ENCODE data around the gene SPPL2C.
"Not testable (repeated sequence)": the region's sequence is repeated elsewhere in the genome, so short reads cannot be mapped to it uniquely, and the experiment has no call there.

Gene SPPL2C

DNA sequence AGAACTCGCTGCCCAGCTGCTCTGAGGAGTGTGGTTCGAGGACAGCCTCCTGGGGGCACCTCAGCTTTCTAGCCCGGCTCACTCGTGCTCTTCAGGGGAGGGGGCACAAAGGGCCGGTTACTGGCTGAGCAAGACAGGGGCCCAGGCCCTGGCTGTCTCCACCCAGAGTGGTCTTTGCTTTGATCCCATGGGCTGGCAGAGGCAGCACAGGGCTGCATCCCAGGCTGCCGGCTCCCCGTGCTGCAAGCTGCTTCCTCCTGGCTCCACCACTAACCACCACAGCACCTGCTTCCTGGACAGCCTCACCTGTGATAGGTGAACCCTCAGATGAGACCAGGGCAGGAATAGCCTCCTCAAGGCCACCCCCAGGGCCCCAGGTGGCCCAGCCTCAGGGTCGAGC, 6.8 kb downstream of the SPPL2C start:
- DNase-seq = peak; percentile 24

DNA sequence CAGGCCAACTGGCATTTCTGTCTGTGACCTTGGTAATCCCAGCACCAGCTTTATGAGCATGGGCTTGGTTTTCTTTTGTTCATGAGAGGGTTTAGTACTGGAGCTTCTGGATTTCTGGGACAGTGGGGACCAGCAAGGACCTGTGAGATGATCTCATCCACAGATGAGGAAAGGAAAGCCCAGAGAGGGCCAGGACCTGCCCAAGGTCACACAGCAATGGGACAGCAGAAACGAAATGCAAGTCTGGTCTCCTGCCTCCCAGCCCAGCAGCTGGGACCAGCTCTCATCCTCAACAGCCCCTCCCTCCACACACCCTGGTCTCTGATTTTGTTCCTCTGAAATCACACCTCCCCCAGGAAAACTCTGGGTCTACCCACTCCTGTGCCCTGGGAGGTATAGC, 7.2 kb downstream of the SPPL2C start:
- DNase-seq = no peak

DNA sequence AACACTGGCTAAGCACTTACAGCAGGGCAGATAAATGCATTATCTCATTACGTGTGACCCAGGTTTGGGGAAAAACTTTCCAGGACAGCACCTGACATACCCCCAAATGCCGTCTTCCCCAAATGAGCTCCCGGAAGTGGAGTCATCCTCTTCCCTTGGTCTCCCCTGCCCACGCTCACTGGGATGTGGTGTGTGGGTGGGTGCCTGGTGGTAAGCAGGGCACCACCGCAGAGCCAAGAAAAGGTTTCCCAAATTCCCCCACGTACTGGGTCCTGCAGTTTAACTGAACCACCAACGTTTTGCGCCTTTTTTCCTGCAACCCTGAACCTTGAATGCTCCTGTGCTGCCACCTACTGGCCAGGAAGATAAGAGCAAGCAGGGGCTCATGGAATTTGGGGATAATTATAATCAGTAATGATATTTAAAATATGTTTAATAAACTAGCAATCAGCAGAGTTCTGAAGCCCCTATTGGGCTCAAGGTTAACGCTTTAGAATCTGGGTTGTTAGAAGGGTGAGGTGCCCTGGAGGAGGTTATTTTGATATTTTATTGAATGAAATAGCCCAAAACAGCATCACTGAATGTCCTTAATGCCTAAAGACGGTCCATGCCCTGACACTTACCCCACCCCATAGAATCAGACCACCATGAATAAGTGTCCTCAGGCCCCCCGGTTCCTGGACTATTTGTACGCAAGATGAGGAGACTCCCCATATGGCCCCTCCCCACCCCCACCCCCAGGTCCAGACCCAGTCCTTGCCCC, 8.0 kb downstream of the SPPL2C start:
- peak; percentile 11 for DNase-seq

DNA sequence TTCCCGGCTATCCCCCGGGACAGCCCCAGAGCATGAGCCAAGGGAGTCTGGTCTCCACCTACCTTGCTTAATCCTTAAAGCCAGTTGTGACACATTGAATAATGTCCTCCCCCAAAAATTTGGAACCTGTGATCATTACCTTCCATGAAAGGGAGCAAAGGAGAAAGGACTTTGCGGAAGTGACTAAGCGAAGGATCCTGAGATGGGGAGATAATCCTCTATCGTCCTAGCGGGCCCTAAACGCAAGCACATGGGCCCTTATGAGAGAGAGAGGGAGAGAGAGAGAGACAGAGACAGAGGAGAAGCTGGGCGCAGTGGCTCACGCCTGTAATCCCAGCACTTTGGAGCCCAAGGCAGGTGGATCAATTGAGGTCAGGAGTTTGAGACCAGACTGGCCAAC, 9.5 kb downstream of the SPPL2C start:
- DNase-seq = no peak

DNA sequence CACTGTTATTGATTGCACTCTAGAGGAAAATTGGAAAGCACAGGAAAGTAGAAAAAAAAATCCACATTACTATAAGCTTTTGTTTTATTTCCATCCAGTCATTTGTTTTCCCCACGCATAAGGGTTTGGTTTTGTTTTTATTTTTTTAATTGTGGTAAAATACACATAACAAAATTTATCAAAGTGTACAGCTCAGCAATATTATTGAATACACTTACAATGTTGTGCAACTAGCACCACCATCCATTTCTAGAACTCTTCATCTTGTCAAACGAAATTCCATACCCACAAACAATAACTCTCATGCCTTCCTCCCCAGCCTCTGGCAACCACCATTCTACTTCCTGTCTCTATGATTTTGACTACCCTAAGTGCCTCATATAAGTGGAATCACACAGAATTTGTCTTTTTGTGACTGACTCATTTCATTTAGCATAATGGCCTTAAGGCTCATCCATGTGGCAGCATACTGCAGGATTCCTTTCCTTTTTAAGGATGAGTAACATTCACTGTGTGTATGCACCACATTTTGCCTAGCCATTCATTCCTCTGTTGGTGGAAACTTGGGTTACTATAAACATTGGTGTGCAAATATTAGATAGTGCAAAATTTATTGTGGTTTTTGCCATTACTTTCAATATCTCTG, 11.1 kb downstream of the SPPL2C start:
- no peak for DNase-seq

DNA sequence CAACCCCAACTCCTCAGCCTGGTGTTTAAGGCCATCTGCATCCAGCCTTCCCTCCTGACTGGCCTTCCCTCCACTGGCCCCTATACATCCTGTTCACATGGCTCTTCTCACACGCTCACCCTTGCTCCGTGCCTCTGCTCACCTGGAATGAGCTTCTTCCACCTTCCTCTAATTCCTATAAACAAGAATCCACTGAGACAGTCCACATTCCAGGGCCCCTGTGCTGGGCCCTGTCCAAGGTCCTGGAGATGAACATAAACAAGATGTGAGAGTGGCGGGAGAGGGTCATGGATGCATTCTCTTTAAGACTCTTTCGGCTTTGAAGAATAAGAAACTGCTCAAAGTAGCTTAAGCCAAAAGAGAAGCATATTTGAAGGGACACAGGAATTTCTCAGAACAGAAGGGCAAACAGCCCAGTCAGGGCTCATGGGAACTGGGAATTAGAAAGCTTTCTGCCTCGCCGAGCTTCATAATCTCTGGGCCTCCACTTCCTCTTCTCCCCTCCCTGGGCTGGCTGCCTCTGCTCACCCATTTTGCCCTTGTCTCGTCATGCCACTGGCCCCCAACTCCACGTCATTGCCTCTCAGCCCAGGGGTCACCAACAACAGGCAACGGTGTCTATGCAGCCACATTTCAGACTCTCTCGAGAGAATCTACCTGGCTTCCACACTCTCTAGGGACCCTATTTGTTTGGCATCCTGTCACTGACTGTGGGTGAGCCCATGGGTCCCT, 13.5 kb downstream of the SPPL2C start:
- DNase-seq = no peak

DNA sequence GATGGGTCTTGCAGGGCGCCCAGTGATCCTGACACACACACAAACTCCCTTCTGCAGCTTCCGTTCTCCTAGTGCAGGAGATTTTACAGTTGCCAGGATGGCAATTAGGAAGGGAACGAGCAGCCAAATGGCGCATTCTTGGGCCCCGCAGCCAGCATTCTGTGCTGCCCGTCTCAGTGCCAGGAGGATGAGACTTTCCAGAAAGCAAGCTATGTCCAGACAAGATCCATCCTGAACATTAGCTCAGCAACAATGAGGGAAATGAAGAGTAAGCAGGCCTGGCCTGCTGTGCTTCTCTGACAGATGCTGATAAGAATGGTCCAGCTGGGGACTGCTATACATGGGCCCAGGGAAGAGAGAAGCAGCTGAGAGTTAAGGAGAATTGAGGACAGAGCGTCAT, 16.5 kb downstream of the SPPL2C start:
- DNase-seq = no peak

DNA sequence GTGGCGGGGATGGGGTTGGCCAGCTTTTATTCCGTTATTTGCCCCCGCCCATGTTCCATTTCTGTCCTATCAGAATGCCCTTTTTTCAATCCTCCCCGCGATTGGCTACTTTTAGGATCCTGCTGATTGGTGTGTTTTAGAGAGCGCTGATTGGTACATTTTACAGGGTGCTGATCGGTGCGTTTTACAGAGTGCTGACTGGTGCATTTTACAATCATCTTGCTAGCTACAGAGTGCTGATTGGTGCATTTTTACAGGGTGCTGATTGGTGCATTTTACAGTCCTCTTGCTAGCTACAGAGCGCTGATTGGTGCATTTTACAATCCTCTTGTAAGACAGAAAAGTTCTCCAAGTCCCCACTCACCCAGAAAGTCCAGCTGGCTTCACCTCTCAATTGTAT, 17.4 kb downstream of the SPPL2C start:
- not testable (repeated sequence) for DNase-seq

DNA sequence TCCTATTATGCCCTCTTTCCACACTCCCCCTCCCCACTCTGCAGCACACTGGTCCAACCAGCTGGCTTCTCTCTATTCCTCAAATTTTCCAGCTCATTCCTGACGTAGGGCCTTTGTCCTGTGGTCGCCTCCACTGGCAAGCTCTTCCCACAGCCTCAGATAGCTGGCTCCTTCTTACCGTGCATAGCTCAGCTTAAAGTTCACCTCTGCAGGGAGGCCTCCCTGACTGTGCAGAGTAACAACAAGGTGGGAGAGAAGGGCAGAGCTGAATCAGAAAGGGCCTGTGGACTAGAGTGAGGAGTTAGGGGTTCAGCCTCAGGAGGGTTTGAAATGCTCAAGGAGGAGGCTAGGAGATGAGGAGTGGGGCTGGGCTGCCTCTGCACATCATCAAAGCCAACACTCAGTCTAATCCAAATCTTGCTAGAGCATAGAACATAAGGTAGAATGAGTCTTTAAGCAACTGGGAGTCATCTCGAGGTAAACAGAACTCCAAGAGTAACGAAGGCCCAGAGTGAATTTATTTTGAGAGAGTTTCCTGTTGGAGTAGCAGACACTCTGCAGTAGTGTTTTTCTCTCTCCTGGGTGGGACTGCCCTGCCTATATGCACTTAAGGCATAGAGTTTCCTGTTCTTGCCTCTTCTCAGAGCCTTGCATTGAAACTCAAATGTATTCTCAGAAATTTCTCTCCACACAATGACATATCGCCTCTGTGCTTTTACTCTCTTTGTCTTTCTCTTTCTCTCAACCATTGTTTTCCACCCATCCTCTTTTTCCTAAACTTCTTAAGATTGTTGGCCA, 19.4 kb downstream of the SPPL2C start:
- DNase-seq = no peak

DNA sequence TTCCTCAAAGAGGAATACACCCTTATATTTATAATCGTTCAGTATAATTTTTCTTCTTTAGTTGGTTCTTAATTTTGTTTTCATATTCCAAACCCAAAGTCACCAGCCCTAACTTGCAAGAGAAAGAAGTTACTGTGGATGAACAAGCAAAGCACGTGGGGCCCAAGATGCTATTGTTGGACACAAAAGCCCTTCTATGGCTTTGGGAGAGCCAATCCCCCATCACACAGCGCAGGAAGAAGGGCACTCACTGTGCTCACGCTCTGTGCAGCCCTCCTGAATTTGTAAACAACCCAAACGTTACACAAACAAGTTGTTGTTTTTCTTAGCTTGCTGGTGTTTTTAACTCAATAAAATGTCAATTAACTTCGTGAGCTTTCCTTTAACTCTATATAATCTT, 22.5 kb downstream of the SPPL2C start:
- no peak for DNase-seq

DNA sequence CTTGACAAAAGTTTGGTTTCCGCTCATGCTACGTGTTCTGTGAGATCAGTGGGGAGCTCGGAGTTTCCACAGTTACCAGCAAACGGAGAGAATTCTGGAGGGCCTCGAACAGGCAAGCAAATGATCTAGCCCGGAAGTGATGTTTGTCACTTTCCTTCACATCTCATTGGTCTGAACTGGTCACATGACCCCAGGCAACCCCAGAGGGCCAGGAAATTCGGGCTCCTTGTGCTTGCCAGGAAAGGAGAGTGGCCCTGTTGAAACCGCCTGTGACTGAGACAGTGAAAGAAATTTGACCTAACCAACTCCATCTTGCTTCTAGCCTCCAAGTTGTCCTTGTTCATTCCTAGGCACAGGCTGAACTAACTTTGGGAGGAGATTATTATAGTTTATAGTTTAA, 23.0 kb downstream of the SPPL2C start:
- DNase-seq = no peak

DNA sequence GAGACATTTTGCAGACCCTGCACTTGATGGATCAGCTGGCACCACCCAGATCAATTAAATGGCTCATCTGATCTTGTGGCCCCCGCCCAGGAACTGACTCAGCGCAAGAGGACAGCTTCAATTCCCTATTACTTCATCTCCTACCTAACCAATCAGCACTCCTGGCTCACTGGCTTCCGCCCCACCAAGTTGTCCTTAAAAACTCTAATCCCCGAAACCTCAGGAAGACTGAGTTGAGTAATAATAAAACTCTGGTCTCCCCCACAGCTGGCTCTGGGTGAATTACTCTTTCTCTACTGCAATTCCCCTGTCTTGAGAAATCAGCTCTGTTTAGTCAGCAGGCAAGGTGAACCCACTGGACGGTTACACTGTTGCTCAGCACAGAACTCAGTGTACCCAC, 23.6 kb downstream of the SPPL2C start:
- no peak for DNase-seq

DNA sequence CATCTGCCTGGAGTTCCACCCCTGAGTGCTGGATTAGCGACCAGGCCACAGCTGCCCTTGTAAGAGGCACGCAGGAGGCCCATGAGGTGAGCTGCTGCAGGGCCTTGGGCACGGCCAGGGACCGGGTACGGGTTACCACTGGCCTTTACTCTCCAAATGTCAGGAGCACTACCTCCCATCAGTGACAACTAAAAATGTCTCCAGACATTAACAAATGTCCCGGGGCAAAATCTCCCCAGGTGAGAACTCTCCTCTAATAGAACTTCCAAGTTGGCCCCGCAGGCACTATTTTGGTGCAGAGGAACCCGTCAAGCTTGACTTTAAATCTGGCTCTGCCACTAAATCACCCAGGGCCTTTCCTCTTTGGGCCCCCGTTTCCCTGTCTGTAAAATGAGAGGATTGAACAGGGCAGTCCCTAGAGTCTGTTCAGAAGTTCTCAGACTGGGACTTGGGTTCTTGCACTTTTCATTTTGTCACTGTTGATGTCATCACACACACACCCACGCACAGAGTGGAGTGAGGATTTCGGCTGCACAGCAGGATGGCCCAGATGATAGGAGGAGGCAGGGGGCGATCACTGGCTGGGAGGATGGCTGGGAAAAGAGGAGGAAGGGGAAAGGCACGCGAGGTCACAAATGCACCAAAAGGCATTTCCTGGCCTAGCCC, 25.1 kb downstream of the SPPL2C start:
- DNase-seq = no peak

DNA sequence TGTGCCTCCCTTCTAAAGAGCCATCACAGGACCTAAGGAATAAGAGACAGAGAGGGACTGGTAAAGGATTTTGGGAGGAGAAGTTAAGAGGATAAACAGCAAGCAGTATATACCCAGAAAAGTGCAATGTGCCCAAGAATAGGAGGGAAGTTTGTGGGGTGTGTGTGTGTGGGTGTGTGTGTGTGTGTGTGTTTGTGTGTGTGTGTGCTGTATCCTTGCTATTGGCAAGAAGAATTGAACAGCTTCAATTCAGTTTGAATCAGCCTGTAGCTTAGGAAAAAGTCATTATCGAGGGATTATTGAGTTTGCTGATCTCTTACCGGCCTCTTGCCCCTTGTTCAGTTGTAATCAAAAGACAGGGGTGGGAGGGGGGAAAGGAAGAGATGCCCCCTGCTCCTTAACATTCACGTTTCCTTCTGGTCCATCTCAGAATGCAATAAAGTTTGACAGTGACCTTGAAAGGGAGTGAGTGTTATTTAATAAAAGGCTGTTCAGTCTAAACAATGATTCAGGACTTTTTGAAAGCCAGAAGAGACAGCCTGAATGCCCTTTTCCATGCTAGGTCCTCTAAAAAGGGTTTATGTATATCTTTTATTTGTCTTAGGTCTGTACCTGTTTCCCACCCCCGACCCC, 25.8 kb downstream of the SPPL2C start:
- no peak for DNase-seq

DNA sequence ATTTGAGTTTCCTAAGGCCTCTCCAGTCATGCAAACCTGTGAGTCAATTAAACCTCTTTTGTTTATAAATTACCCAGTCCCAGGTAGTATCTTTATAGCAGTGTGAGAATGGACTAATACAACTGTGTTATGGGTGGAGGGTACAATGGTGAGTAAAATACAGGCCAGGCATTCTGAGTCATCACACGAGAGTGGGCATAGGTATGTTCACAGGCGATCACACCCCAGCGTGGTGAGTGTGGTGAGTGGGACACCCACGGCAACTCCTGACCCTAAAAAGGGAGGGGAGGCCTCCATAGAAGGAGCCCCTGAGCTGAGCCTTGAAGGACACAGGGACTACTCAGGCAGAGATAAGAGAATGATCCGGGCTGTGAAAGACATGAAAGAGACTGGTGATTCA, 27.0 kb downstream of the SPPL2C start:
- DNase-seq = no peak

DNA sequence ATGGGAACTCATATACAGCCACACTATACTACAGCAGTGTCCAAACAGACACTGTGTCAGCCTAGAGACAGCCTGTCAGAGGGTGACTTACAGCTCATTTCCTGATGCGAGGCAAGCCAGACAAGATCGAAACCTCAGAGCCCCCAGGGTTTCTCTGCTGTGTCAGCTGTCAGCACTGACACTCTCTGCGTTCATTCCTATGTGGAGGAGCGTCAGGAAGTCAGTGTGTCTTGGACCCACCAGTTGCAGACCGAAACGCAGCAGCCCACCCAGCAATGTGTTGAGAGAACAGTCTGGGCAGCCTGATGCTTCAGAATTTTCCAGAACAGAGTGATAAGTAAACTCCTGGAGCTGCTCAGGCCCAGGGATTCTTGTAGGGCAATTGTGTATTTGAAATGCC, 29.0 kb downstream of the SPPL2C start:
- DNase-seq = no peak

DNA sequence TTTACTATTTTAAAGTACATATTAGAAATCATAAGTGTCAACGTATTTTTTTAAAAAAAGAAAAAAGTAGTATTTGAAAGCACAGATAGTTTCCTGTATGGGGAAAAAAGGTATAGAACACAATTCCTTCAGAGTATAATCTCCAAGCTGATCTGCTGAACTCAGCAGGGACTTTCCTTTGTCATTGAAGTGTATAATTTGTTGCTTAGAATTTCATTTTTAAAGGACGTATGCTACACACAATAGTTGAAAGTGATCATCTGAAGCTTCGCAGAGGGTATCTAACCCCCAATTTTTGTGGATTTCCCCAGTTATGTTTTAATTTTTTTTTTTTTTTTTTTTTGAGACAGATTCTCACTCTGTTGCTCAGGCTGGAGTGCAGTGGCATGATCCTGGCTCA, 29.5 kb downstream of the SPPL2C start:
- no peak for DNase-seq

DNA sequence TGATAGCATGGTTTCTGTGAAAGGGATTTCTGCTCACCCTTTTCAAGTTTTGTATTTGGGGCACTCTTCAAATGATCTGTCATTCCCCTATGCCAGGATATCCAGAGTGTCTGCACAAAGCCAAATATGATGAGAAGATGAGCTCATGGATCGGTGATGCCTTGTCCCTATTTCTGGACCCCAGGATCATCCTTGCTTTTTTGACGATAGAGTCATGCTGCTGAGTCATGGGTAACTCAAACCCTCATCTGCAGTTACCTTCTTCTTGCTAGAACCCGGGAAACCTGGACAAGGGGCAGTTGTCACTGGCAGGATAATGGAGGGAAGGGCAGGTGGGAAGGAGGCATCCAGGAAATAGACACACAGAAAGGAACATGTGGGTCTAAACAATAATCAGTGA, 31.9 kb downstream of the SPPL2C start:
- DNase-seq = no peak

DNA sequence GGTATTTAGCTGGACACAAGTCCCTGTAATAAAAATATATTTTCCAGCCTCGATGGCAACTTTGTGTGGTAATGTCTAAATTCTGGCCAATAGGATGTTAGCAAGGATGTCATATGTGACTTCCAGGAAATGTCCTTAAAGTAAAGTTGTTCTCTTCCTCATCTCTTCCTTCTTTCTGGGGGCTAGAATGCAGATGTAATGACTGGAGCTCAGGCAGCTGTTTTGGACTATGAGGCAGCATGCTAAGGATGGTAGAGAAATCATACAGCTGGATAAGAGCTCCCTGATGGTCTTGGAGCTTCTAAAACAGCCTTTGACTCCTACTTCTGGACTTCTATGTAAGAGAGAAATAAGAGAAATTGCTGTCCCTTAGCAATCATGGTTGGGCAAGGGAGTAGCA, 32.8 kb downstream of the SPPL2C start:
- no peak for DNase-seq

DNA sequence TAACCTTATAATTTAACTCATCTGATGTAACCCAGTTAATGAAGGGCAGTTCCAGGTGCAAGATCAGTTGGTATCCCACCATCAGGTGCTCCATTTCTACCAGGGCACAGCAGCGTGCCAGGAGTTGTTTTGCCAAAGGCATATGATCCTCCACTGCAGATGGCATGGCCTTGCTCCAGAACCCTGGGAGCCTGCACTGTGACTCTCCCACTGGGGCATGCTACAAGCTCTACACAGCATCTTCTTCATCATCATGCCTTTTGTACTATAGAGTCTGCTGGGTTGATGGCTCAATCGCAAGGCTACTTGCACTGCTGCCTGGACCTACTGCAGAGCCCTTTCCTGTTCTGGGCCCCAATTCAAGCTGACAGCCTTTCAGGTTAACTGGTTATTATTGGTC, 38.4 kb downstream of the SPPL2C start:
- no peak for DNase-seq

DNA sequence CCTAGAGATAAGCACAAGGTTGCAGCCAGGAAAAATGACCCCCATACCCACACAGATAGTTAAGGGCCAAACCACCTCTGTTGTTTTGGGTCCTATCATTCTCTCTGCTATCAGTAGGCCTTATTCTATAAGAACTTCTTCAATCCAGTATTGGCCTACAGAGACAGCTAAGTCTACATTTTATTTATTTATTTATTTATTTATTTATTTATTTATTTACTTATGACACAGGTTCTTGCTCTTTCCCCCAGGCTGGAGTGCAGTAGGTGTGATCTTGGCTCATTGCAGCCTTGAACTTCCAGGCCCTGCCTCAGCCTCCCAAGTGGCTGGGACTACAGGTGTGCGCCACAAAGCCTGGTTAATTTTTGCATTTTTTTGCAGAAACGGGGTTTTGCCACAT, 42.2 kb downstream of the SPPL2C start:
- no peak for DNase-seq

DNA sequence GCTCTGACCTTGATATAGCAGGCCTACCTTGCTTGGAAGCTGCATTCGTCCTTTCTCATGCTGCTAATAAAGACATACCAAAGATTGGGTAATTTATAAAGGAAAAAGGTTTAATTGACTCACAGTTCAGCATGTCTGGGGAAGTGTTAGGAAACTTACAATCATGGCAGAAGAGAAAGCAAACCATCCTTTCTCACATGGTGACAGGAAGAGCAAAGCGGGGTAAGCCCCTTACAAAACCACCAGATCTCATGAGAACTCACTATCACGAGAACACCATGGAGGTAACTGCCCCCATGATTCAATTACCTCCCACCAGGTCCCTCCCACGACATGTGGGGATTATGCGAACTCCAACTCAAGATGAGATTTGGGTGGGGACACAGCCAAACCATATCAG, 43.7 kb downstream of the SPPL2C start:
- no peak for DNase-seq

All from DMS153 (cell line).